Measurements from ENCODE around the gene AFDN. TPM values are rescaled to one million over a fixed set of nuclear protein-coding genes. Genes with fewer than 3 reads are reported as not detected.

AFDN gene
- total RNA-seq, 3 donors from 2014 or later (not counting 1 experiment from before 2014, with no cell fraction given) = 6.3 to 9.3 (median 7.9) TPM

GRCh38 chr6:168015009-168015408 lies 188.3 kb downstream of the AFDN start:
- intact Hi-C loops (cut with micrococcal nuclease) = no loop called here
- no peak for DNase-seq
- 85% methylated on average over 4 of the region's 4 CpGs for WGBS (ENCODE audit: insufficient coverage)

GRCh38 chr6:168015482-168016175 lies 188.9 kb downstream of the AFDN start:
- DNase-seq (no peak), ATAC-seq (no peak)
- H3K4me3 ChIP-seq (ENCODE audit: low read length) = no peak overlapping the region
- Mint-ChIP-seq H3K27me3 (ENCODE audit: low read depth in 2 of 2) (no peaks in the 10 kb centered on the region), H3K9me3 (peaks cover 7 to 13% of the 10 kb centered on the region in 2 donors), H3K4me1 (no peaks in the 10 kb centered on the region), H3K4me3 (no peak overlapping the region), H3K36me3 (peaks cover 15% of the 10 kb centered on the region), H3K27ac (no peak overlapping the region)
- H3K27ac ChIP-seq (ENCODE audit: low read length) = no peak overlapping the region
- 85% methylated on average over 14 of the region's 14 CpGs for WGBS (ENCODE audit: insufficient coverage)
- H3K4me1 ChIP-seq (ENCODE audit: control insufficient read depth, insufficient read depth, low read length) = no peaks in the 10 kb centered on the region
- intact Hi-C loops (cut with micrococcal nuclease) = no loop called here
- no peaks in the 10 kb centered on the region for H3K36me3 ChIP-seq (ENCODE audit: control insufficient read depth, insufficient read depth, low read length)
- peaks cover 13% of the 10 kb centered on the region for H3K9me3 ChIP-seq (ENCODE audit: control insufficient read depth, insufficient read depth, low read length)
- TF ChIP-seq, protein P1, sequence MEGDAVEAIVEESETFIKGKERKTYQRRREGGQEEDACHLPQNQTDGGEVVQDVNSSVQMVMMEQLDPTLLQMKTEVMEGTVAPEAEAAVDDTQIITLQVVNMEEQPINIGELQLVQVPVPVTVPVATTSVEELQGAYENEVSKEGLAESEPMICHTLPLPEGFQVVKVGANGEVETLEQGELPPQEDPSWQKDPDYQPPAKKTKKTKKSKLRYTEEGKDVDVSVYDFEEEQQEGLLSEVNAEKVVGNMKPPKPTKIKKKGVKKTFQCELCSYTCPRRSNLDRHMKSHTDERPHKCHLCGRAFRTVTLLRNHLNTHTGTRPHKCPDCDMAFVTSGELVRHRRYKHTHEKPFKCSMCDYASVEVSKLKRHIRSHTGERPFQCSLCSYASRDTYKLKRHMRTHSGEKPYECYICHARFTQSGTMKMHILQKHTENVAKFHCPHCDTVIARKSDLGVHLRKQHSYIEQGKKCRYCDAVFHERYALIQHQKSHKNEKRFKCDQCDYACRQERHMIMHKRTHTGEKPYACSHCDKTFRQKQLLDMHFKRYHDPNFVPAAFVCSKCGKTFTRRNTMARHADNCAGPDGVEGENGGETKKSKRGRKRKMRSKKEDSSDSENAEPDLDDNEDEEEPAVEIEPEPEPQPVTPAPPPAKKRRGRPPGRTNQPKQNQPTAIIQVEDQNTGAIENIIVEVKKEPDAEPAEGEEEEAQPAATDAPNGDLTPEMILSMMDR (IDR thresholded peaks at IDR 0.05) = no peak
- no peaks in the 10 kb centered on the region for H3K27me3 ChIP-seq (ENCODE audit: control insufficient read depth, insufficient read depth, low read length)

More at GRCh38 chr6:168015009-168015408, 188.3 kb downstream of the AFDN start:
- peaks cover 0 to under 1% of the 10 kb centered on the region in 2 donors for H3K27me3 Mint-ChIP-seq (ENCODE audit: low read depth in 2 of 2)
- Histone ChIP-seq H3K27ac (ENCODE audit: low read length) (no peak overlapping the region), H3K36me3 (ENCODE audit: control insufficient read depth, insufficient read depth, low read length) (no peaks in the 10 kb centered on the region), H3K27me3 (ENCODE audit: control insufficient read depth, insufficient read depth, low read length) (no peaks in the 10 kb centered on the region), H3K4me1 (ENCODE audit: control insufficient read depth, insufficient read depth, low read length) (no peaks in the 10 kb centered on the region), H3K9me3 (ENCODE audit: control insufficient read depth, insufficient read depth, low read length) (peaks cover 13% of the 10 kb centered on the region), H3K4me3 (ENCODE audit: low read length) (no peak overlapping the region)
- no peak overlapping the region for H3K4me3 Mint-ChIP-seq
- peaks cover 11 to 19% of the 10 kb centered on the region in 2 donors for H3K9me3 Mint-ChIP-seq
- TF ChIP-seq, protein P1 (IDR thresholded peaks at IDR 0.05) = no peak
- no peak for ATAC-seq
- no peak overlapping the region for H3K27ac Mint-ChIP-seq
- no peaks in the 10 kb centered on the region for H3K4me1 Mint-ChIP-seq
- peaks cover 17% of the 10 kb centered on the region for H3K36me3 Mint-ChIP-seq

- Mint-ChIP-seq H3K4me1 (no peaks in the 10 kb centered on the region), H3K27me3 (ENCODE audit: low read depth in 2 of 2) (no peaks in the 10 kb centered on the region), H3K36me3 (peaks cover 9% of the 10 kb centered on the region), H3K4me3 (no peak overlapping the region), H3K27ac (no peak overlapping the region), H3K9me3 (peaks cover 2 to 8% of the 10 kb centered on the region in 2 donors)
- 90% methylated on average over 18 of the region's 18 CpGs for WGBS (ENCODE audit: insufficient coverage)
- Histone ChIP-seq H3K4me1 (ENCODE audit: control insufficient read depth, insufficient read depth, low read length) (no peaks in the 10 kb centered on the region), H3K4me3 (ENCODE audit: low read length) (no peak overlapping the region), H3K27ac (ENCODE audit: low read length) (no peak overlapping the region), H3K27me3 (ENCODE audit: control insufficient read depth, insufficient read depth, low read length) (no peaks in the 10 kb centered on the region), H3K9me3 (ENCODE audit: control insufficient read depth, insufficient read depth, low read length) (peaks cover 13% of the 10 kb centered on the region), H3K36me3 (ENCODE audit: control insufficient read depth, insufficient read depth, low read length) (no peaks in the 10 kb centered on the region)
- DNase-seq (no peak), ATAC-seq (no peak)
- intact Hi-C loops (cut with micrococcal nuclease) = no loop called here
- TF ChIP-seq, protein P1 (IDR thresholded peaks at IDR 0.05) = no peak
Measured at GRCh38 chr6:168016176-168016620, 189.5 kb downstream of the AFDN start.

Data from natural killer cell (primary cell).